Measurements from ENCODE around the gene CCL3. TPM values are rescaled to one million over a fixed set of nuclear protein-coding genes. Genes with fewer than 3 reads are reported as not detected.

CCL3 gene
- total RNA-seq, 4 donors from 2014 or later: 0.68 to 1.7 TPM; not detected in 2

- ATAC-seq (no peak), DNase-seq (no peak)
- intact Hi-C loops (cut with DNase I; ENCODE audit: low total_unique reads) (no loop called here), in situ Hi-C loops (cut with MboI; ENCODE audit: low sequenced_read_pairs in 4 of 4) (no loop called here)
- H3K27me3 ChIP-seq: no peaks in the 10 kb centered on the region
- no peaks in the 10 kb centered on the region for H3K36me3 ChIP-seq
- H3K27ac ChIP-seq: no peak overlapping the region
- H3K9me3 ChIP-seq: no peaks in the 10 kb centered on the region
- TF ChIP-seq CTCF (IDR thresholded peaks at IDR 0.05 in 4 of 5, conservative IDR thresholded peaks at IDR 0.05 in 1 of 5) (no peak), POLR2A (IDR thresholded peaks at IDR 0.05) (no peak)
- H3K4me1 ChIP-seq: no peaks in the 10 kb centered on the region
- no peak overlapping the region for H3K4me3 ChIP-seq
Observed at GRCh38 chr17:36049643-36050042, 40.3 kb downstream of the CCL3 start.

GRCh38 chr17:36048066-36048465 lies 41.9 kb downstream of the CCL3 start:
- no peaks in the 10 kb centered on the region for H3K27me3 ChIP-seq
- H3K27ac ChIP-seq: no peak overlapping the region
- H3K9me3 ChIP-seq: no peaks in the 10 kb centered on the region
- no peaks in the 10 kb centered on the region for H3K4me1 ChIP-seq
- no peaks in the 10 kb centered on the region for H3K36me3 ChIP-seq
- TF ChIP-seq CTCF (IDR thresholded peaks at IDR 0.05 in 4 of 5, conservative IDR thresholded peaks at IDR 0.05 in 1 of 5) (no peak), POLR2A (IDR thresholded peaks at IDR 0.05) (no peak)
- DNase-seq (no peak), ATAC-seq (no peak)
- H3K4me3 ChIP-seq: no peak overlapping the region
- intact Hi-C loops (cut with DNase I; ENCODE audit: low total_unique reads) (no loop called here), in situ Hi-C loops (cut with MboI; ENCODE audit: low sequenced_read_pairs in 4 of 4) (no loop called here)

Other genes starting within 250 kb of the CCL3 start
- not detected for gene HEATR9, start 221.3 kb downstream of the CCL3 start, total RNA-seq
- gene CCL5, start 209.8 kb downstream of the CCL3 start, total RNA-seq: 1 to 10 TPM in 3 of 4 donors, under 1 TPM in 1; 0.55 to 2.1 (median 1.8) TPM
- not detected for gene RDM1, start 159.4 kb downstream of the CCL3 start, total RNA-seq
- gene LYZL6, start 146.4 kb downstream of the CCL3 start, total RNA-seq: not detected
- under 1 TPM in 1 of 4 donors, not detected in 3; 0.33 TPM for gene CCL16, start 108.6 kb downstream of the CCL3 start, total RNA-seq
- 10 to 100 TPM in 2 of 4 donors, 1 to 10 TPM in 2; 4.9 to 25.9 (median 12.1) TPM for gene CCL14, start 103.4 kb downstream of the CCL3 start, total RNA-seq
- not detected for gene CCL15, start 88.6 kb downstream of the CCL3 start, total RNA-seq
- gene CCL23, start 72.2 kb downstream of the CCL3 start, total RNA-seq: not detected
- 1 to 10 TPM in 1 of 4 donors, under 1 TPM in 1, not detected in 2; 0.71 to 4.1 TPM for gene CCL18, start 25.9 kb downstream of the CCL3 start, total RNA-seq
- gene CCL4, start 13.7 kb upstream of the CCL3 start, total RNA-seq: under 1 TPM in 2 of 4 donors, not detected in 2; 0.42 to 0.49 TPM
- gene TBC1D3B, start 86.5 kb upstream of the CCL3 start, total RNA-seq: 1 to 10 TPM in 1 of 4 donors, under 1 TPM in 1, not detected in 2; 0.98 to 4.8 TPM
- not detected for gene CCL3L1, start 106.6 kb upstream of the CCL3 start, total RNA-seq
- gene CCL4L2, start 120.9 kb upstream of the CCL3 start, total RNA-seq: not detected
- under 1 TPM in 1 of 4 donors, not detected in 3; 0.25 TPM for gene TBC1D3I, start 174.4 kb upstream of the CCL3 start, total RNA-seq
- 1 to 10 TPM in 1 of 4 donors, not detected in 3; 1.8 TPM for gene TBC1D3G, start 233.7 kb upstream of the CCL3 start, total RNA-seq